NAMALWA (cell line): ENCODE measurements around the gene FECH.
"Not testable (repeated sequence)": the region's sequence is repeated elsewhere in the genome, so short reads cannot be mapped to it uniquely, and the experiment has no call there.

Experiments used
- DNase-seq: peaks from one replicate; pipeline ENCODE4 v3.0.0-alpha.2; 2015; ENCODE audit warnings: low spot score

Gene FECH

DNA sequence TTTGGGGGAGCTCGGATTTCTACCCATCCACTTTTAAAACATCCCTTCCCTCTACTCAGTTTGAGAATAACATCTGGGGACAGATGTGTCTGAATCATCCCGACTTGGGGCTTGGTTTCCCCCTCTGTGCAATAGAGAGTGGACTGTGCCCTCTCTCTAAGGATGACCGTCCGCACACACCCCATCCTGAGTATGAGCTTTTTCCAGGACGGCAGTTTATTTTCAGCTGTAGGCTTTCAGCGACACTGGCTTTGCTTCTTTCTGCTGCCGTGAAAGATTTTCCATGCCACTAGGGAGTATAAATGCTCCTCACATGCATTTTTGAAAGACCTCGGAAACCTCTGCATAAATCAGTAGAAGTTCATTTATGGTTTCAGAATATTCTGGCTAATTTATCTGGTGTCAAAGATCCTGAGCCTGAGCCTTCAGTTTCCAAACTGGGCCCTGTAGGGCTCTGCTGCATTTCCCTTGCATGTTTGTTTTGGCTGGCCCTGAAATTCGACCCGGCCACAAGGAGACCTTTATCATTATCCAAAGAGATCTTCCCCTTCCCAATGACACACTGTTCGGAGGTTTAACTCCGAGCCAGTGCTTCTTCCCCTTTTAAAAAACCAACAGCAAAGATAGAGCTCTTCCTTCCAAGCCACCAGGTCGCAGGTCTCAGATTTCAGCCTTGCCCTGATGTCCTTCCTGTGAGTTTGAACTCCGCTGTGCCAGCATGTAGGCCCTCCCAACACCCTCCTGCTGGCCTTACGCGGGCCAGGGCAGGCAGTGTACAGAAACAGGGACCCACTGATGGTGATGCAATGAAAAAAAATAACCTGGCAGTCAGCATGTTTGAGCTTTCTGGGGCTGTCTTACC lies 53.3 kb downstream of the FECH start:
- DNase-seq, result no peak

DNA sequence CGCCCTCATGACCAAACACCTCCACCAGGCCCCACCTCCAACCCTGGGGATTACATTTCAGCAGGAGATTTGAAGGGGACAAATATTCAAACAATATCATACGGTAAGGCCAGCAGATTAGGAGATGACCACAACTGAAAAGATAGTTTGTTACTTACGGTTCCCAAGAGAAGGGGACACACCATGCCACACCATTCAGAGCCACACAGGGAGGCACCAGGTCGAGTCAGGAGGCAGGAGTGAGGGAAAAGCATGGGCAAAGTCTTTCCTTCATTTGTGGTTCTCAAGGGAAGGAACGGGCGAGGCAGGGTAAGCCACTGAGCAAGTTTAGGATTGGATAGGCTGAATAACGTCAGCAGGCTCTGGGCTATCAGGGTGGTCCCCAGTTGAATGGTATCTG lies 57.4 kb downstream of the FECH start:
- DNase-seq, result no peak

- no peak for DNase-seq
These were observed 58.8 kb downstream of the FECH start for GRCh38 chr18:57527556-57528229.

DNA sequence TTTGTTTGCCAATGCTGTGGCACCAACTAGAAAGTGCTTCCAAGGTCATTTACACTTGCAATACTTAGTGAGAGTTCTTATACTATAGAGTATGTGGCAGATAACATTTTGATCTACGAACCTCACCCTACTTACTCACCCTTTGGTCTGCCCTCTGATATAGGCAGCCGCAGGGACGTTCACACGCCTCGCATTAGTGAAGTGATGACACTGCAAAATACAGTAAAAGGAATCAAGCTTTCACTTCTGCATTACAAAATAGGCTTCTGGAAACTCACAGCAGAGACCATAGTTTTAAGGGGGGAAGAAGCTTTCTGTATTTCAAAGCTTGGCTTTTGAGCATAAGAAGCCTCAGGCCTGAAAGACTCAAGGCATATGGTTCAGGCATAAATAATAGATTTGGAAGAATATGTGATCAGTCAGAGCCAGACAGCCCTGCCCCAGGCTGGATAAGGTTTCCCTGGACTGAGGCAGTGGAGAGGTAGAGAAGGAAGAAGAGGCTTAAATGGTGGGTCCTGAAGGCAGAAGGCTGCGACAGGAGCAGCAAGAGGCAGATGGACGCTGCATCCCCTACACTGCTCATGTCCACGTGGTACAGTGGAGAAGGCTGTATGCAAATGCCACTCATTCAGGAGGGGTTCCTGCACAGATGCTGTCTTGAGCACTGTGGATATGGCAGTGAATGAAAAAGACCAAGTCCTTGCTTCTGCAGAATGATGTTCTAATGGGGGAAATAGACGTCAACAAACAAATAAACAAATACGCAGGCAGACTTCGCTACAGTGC lies 63.1 kb downstream of the FECH start:
- DNase-seq, result peak; percentile 35

DNA sequence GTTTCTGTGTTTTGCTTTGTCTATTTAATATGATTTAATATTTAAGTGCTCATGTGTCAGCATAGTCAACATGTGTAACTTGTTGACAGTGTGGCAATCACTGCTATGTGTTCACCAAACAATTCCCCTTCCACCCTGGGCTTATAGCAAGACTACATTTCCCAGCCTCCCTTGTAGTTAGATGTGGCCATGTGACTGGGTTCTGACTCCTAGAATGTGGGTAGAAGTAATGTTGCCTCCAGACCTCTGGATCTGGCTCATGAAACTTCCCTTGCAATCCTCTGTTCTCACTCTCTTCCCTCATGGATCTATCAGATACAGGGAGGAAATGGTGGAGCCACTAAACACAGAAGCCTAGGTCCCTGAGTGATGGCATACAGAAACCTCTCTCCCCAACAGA lies 64.2 kb downstream of the FECH start:
- DNase-seq, result not testable (repeated sequence)

DNA sequence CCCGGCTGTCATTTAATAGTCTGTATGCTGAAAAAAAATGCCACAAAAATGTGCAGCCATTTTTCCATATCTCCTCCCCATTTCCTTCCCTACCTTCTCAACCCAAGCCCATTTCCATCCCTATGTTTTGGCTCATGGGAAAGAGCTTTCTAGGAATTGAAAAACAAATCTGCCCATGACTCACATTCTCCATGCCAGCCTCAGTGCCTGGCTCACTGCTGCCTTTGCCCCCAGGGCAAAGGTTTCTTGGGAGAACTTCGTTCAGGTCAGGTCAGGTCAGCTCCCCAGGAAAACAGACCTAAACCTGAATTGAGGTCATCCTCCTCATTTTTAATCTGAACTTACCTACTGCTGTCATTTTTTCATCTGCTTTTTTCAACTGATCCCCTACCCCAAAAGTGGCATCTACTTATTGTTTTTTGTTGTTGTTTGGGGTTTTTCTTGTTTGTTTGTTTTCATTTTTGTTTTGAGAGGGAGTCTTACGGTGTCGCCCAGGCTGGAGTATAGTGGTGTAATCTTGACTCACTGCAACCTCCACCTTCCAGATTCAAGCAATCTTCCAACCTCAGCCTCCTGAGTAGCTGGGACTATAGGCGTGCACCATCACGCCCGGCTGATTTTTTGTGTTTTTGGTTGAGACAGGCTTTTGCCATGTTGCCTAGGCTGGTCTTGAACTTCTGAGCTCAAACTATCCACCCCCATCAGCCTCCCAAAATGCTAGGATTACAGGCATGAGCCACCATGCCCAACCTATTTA lies 66.7 kb downstream of the FECH start:
- no peak for DNase-seq

DNA sequence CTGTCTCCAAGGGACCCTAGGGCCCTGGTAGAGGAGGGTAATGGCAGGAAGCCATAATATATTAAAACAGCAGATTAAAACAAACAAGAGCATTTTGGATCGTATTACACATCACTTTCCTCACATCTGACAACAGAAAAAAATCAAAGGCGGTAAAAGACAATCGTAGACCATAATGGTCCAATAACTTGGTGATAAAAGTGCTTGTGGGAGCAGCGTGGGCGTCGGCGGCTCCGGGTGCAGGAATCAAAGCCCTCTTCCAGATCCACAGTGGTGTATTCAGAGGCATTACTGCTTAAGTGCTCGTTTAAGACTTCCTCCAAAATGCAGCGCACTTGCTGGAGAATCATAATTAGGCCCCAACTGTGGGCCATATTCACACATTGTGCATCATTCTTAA lies 68.0 kb downstream of the FECH start:
- DNase-seq, result no peak

- no peak for DNase-seq
These were observed 70.4 kb downstream of the FECH start for GRCh38 chr18:57516056-57516455.

DNA sequence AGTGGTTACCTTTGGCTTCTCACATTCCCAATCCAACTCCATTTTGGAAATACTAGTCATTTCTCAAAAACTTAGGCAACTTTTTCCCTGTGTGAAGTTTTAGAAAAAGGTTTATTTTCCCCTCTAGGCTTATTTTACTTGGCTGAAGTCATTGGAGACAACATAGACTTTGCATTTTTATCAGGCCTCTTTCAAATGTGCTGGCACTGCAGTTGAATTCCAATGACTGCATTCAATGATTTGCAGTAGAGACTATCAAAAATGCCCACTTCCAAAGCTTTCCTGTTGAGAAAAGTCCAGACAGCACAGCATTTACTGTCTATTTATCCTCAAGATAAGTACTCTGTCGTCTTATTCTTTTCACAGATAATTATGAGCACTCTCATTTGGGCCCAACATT lies 81.3 kb downstream of the FECH start:
- no peak for DNase-seq

DNA sequence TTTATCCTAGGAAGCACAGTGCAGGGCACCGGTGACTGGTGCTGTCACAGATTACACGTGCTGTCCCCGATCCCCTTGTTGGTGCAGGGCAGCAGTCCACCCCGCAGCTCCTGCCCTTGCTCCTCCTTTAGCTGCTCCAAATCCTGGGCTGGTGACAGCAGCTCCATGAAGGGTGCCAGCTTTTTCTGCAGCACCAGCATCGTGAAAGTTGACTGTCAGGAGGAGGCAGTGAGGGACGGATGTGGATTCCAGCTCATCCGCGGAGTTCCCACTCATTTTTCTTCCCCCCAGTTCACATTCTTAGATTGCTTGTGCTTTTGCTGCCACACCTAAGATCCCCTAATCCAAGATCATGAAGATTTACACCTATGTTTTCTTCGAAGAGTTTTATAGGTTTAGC lies 83.9 kb downstream of the FECH start:
- DNase-seq, result no peak

- DNase-seq, result no peak
These were observed 87.7 kb downstream of the FECH start for GRCh38 chr18:57498682-57499256.
